HTR-8/SVneo (cell line): ENCODE results near the gene CREB5.

ENCODE experiments used
- DNase-seq: peaks from one replicate; pipeline ENCODE4 v3.0.0; 2011; ENCODE audit warnings: low spot score, mixed read lengths; ENCODE audit not compliant: insufficient read length
- FAIRE-seq: peaks from 2 replicates; lab custom pipeline; 2011; peaks lifted over from hg19 to GRCh38; lab: Jason Lieb, UNC

The CREB5 gene

DNA sequence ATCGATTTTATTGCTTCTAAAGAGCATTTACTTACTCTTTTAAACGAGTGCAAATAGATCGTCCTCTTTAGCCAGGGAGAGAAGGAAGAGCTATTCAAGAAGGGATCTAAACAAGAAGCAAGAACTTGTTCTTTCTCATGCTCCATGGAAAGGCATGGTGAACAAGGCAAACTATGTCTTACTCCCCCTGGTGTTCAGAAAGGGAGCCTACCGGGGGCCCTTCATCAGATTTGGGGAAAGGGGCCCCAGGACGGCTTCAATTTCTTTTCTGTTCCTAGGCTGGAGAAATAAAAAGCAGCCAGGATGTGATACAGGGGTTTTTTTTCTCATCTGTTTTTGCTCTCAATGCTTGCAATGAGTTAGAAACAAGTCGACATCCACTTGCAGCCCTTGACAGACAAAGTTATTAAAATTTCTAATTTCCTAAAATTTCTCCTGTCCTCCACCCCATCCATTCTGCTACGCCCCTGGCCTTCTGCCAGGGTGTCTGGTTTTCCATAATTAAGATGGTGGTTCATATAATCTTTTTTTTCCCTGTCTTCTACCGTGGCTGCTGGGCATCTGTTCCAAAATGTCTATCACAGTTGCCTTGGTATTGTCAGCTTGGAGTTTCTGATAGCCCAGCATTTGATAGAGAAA is 214.4 kb downstream of the CREB5 start:
- FAIRE-seq, result no peak
- peak; percentile 35 for DNase-seq

DNA sequence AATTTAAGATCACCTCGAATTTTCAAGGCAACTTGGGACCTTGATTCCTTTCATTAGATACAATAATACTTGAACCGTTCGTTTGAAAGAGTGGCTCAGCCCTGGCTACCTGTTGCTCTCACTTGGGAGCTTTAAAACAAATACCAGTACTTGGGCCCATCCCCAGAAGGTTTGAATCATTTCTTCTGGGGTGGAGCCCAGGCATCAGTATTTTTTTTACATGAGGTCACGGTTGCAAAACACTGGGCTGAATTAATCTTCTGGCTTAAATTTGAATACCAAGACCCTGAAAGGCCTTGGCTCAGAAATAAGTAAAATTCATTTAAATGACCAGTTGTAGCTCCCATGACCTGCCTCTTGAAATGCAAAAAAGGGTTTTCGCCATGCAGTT is 214.9 kb downstream of the CREB5 start:
- FAIRE-seq (no peak), DNase-seq (no peak)

DNA sequence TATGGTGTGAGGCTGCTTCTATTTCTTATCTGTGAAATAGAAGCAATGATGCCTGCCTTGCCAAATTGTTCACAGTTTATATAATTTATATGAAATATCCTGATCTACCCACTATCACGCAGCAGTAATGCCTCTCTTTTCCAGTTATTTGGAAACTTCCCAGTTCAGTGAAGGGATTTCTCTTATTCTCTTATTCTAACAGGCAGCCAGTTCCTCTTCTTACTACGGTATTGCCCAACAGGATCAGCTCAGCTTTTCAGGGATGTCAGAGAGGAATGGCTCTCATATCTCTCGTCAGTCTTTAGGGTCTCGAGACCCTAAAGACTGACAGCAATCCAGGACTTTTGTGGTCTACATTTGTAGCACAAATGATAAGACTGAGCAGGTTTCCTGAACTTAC is 215.6 kb downstream of the CREB5 start:
- no peak for DNase-seq
- no peak for FAIRE-seq

DNA sequence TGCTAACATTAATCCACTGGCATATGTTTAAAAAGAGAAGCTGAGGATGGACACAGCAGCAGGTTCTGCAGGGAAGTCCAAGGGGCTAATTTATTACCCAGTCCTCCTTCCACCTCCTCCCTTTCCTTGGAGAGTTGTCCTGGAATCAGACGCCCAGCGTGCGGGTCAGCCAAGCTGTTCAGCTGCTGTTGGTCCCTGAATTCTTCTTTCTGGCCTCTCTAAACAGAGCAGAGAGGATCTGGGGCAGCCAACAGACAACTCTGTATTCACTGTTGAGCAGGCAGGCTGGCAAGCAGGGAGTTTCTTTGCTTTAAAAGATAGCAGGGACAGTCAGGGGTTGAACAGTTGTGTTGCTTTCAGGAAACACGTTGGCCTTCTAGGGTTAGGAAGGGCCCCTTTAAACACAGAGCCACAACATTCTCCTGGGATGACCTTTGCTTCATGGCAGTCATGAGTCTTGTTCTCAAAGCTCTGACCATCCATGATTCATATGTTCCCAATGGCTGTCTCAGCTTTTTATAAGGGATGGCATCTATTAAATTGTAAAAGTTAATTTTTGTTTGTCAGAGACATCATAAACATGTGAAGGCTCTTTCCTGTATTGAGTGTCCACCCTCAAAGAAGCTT is 217.0 kb downstream of the CREB5 start:
- DNase-seq, result no peak
- FAIRE-seq, result no peak

DNA sequence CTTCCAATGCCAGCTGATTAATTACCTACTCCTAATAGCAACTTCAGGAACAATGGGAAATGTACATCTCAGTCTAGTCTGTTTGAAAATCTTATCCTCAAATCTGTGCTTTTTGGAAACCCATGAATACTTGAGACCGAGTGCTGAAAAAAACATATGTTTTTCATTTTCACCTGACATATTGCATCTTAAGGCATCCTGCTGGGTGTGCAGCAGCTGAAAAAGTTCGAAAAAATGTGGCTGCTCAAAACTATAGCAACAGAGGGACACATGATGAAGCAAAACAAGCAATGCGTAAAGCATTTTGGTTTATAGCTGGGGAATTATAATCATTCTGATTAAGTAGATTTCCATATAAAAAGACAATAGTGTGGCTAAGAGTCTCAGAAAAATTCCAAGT is 218.0 kb downstream of the CREB5 start:
- DNase-seq (no peak), FAIRE-seq (no peak)

DNA sequence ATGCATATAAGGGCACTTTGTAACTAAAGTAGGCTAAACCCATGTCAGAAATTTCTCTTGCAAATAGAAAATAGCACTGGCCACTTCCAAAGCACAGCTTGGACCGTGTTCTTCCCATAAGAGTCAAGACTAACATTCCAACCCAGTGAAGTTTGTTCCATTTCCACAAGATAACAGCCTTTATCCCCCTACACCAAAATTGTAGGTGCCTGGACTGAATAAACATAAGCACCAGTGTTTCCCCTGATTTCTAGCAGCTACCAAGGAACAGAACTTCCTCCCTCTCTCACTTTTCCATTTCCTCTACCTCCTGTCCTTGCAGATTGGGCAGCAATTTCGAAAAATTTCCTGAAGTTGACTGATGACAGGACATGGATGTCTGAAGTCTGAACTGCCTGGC is 219.7 kb downstream of the CREB5 start:
- FAIRE-seq, result no peak
- no peak for DNase-seq

DNA sequence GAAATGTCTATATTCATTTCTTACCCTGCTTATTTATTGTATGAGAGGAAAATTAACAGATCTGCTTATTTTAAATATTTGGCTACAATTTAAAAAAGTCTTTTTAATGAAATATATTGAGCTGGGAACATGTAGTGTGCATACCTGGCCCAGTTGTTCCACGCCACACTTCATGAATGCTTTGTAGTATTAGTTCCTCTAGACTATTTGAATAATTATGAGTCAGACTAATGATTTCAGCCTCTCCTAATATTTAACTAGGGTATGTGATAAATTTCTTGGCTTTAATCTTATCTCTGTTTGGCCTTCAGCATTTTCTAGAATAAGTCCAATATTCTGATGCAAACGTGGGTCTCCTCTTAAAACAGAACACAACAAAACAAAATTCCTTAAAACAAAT is 226.6 kb downstream of the CREB5 start:
- DNase-seq (no peak), FAIRE-seq (no peak)

DNA sequence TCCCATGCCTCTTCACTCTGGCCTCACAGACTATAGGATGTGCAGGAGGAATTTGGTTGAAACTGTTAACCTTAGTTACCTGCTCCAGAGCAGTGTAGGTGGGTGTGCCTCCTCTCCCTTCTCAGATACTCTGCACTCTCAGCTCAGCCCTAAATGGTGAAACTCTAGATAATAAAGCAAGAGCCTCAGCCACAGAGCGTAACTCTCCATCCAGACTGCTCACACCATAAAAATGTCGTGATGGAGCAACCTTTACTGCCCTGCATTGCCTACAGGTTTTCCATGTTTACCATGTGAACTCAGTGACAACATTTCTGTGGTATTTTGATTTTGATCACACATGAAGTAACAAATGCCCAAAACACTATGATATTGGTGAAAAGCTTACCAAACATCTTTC is 227.7 kb downstream of the CREB5 start:
- no peak for FAIRE-seq
- no peak for DNase-seq

DNA sequence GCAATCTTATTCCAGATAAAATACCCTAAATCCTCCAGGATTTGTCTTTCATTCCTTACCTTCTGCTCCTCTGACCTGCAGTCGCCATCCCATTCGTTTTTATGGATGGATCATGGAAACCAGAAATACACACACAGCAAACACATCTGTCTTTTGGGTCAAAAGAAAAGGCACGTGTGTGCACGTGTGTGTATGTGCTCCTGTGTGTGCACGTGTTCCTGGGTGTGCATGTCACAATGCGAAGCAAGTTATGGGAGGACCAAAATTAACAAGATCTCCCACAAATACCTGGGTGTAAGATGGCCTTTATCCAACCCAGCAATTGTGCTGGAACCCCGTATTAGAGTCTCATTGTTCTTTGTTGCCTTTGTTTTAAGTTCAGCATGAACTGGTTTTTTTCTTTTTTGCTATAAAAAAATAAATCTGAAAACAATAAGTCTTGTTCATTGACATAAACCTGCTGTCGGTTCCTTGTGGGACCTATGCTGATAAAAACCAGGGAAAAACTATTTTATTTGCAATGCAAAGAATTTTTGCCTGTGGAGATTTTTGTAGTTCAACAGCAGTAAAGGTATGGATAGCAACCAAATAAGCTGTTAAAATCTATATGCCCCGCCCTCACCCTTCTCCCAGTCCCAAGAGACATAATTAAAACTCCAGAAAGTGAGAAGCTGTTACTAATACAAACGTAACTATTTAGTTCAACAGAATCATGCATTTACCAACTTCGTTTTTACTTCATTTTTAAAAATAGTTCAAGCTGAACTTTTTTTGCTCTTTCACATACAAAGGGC is 229.6 kb downstream of the CREB5 start:
- DNase-seq, result no peak
- FAIRE-seq, result no peak

DNA sequence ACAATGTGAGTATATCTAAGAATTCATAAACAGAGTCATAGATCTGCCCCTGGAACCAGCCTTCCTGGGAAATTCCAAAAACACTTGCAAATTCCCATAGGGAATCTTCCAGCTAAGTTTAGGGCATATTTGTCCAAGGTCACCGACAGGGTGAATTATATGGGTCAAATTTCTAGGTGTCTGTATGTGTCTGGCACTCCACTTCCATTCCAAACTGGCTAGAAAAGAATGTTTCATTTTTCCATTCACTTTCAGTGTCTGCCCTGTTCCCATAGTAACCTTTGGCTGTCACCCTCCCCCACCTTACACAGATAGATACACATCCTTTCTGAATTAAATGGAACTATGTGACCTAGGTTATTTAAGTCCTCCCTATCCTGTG is 230.9 kb downstream of the CREB5 start:
- DNase-seq (no peak), FAIRE-seq (no peak)

DNA sequence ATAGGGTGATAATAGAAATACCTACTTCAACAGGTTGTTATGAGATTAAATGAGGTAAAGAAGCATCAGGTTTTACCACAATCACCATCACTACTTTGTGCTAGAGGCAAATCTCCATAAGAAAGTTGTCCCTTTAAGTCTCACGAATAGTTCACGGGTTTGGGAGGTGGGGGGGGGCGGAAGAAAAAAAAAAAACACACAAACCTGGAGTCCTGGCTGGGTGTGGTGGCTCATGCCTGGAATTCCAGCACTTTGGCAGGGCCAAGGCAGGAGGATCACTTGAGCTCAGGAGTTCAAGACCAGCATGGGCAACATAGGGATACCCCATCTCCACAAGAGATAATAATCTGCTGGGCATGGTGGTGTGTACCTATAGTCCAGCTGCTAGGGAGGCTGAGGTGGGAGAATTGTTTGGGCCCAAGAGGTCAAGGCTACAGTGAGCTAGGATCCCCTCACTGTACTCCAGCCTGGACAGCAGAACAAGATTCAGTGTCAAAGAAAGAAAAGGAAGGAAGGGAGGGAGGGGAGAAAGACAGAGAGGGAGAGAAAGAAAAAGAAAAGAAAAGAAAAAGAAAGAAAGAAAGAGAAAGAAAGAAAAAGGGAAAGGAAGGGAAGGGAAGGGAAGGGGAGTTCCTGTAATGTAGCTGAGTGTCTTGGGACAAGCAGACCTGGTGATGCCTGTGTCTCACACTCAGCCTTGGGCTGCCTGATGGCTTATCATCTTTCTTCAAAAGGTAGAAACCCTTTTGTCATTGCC is 231.4 kb downstream of the CREB5 start:
- DNase-seq (no peak), FAIRE-seq (no peak)

DNA sequence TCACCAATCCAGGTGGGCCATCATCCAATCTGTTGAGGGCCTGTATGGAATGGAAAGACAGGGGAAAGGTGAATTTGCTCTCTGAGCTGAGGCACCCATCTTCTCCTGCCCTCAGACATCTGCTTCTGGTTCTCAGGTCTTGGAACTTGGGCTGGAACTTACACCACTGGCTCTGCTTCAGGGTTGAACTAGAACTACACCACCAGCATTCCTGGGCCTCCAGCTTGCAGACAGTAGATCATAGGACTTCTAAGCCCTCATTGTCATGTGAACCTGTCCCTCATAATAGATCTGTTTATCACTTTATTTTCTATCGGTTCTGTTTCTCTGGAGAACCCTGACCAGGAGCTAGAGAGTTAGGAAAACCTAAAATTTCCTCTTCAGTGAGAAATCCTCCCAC is 233.5 kb downstream of the CREB5 start:
- no peak for FAIRE-seq
- DNase-seq, result no peak

DNA sequence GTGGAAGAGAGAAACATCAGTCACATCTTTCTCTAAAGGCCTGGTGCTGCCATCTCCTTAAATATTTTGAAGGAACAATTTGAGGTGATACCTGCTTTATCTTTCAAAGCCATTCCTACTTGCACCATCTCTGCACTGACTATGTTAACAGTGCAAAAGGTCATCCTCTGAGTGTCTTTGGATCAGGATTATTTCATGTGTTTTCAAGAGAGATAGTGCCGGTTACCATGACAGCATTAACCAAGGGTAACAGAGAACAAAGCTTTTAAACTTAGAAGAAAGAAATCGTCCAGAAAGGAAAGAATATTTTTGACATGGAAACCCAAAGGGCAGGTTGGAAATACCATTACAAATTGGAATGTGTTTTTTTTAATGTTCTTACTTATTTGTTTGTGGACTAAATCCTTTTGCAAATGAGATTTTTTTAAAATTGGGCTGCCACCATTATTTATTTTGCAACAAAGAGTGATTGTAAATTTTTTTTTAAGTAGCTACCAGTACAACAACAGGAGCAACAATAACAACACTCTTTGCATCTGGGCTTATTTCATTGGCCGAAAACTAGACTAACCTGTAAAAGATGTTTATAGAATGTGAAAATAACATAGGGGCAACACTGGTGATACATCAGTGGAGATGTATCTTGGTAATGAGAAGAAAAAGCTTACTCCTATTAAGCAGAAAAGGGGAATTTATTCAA is 234.2 kb downstream of the CREB5 start:
- DNase-seq (no peak), FAIRE-seq (no peak)

DNA sequence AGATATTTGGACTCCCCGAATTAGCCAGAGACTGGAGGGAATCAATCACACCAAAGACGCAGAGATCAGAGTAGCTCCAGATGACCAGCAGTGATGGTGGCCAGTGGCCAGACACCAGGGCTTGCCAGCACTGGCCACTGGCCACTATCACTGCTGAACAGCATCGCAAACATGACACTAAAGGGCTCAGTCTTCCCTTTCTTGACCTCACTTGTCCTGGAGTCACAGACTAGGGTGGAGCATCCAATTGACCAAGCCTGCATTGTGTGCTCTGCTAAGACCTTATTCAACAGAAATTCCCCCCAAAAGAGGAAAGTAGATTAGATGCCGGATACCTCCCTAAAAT is 234.7 kb downstream of the CREB5 start:
- DNase-seq (no peak), FAIRE-seq (no peak)

DNA sequence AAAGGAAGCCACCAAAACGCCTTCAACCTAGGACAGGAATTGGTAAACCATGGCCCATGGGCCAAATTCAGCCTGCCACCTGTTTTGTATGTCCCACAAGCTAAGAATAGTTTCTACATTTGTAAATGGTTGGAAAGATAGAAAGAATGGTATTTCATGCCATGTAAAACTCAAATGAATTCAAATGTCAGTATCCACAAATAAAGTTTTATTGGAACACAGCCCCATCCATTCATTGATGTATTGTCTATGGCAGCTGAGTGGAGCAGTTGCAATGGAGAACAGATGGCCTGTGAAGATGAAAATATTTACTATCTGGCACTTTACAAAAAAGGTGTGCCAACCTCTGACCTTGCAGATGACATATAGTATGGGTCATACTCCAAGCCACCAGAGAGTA is 236.9 kb downstream of the CREB5 start:
- no peak for FAIRE-seq

DNA sequence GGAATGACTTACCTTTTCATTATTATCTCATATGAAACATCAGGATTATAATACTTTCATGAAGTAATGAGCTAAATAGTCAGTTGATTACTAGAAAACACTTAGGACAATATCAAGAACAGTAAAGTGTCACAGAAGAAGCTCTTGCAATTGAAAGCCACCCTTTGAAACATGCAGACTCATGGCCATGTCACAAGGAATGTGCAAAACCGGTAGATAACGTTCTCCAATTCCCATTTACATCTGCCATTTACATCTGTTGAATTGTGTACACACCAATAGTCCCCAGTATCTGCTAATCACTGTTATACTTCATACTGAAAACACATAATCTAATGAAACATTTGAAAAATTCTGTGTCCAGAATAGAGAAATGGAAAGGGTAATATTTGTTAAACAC is 237.5 kb downstream of the CREB5 start:
- DNase-seq (no peak), FAIRE-seq (no peak)

More for the DNA sequence above, 236.9 kb downstream of the CREB5 start:
- no peak for DNase-seq

DNA sequence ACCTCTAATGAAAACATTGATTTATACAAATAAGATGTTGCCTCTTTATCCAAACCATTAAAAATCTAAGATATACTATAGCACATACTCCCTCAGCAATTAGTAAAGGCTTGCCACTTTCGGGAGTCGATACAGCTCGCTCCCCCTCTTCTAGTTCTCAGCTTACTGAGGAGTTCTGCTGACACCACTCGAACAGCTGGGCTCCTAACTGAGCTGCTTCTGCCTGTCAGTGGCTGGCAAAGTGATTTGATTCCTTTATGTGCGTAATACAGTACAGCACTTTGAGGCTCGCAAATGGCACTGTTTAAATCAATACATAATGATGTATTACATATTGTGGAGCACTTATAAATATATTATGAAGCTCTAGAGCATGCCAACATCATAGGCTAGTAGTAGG is 241.8 kb downstream of the CREB5 start:
- DNase-seq (no peak), FAIRE-seq (no peak)

DNA sequence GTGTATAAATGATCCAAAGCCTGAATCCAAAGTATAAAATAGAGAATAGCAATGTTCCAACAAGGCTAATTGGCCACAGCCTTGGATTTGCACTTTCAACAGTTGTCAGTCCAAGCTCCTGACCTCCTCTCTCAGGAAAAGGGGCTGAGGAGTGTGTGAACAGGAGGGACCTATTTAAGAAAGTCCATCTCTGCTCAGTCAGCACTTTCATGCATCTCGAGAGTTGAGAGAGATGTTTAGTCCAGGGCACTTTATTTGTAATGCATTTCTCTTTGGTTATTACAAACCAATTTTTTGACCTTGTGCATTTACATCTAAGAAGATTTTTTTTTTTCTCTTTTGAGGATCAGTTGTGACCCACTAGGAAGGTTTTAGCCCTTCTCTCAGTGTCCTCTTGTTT is 244.2 kb downstream of the CREB5 start:
- FAIRE-seq (no peak), DNase-seq (no peak)

DNA sequence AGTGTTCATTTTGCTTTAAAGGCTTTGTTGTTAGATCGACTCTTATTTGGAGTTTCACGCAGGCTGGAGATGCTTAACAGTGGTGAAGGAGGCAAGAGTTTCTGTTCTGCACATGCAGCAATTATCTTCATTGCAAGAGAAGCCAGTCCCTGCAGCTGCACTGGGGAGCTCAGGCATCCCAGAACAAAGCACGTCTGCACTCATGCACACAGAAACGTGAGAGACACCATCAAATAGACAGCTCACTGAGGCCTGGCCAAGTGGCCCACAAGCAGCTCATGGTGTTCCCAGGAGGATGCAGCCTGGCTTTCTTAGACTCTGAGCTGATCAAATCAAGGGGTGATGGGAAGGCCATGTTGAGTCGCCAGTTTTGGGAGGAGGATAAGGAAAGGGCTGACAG is 246.1 kb downstream of the CREB5 start:
- DNase-seq, result no peak
- FAIRE-seq, result no peak

DNA sequence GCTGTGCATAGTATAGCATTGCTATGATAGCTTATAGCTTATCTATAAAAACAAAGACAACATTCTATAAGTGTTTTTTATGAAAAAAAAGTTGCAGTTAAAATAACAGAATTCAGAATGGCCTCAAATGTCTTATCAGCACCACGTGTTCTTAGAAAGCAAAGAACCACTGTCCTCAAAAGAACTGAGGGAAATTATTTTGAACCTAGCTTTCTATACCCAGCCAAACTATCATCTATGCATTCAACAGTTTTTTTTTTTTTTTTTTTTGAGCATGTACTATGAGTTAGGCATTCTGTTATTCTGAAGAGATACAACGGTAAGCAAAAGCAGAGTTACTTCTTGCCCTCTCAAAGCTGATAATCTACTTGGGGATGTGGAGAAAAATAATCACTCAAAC is 247.8 kb downstream of the CREB5 start:
- DNase-seq (no peak), FAIRE-seq (no peak)
